ENCODE measurements around the gene SLC22A14. TPM values are rescaled to one million over a fixed set of nuclear protein-coding genes. Genes with fewer than 3 reads are reported as not detected.

The SLC22A14 gene
- total and polyA plus RNA-seq, 3 donors from 2014 or later = 2.7 to 11.9 (median 9.4) TPM

DNA sequence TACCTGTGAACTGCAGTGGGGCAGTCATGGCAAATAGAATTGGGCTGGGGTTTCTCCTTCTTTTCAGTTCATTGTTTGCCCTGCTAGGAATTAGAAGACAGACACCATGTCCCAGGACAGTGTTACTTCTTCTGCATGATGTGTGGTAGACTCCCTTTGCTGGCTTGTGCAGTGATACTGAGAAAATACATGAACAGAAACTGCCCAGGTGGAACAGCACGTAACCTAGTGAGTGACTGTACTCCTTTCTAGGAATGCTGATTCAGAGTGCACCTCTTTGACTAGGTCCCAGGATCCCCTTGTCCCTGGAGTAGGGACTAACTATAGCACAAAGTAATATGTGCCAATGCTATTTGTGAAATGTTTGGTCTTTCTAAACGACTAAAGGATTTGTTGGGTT lies 27.2 kb upstream of the SLC22A14 start:
- H3K4me3 ChIP-seq = no peak overlapping the region
- H3K36me3 ChIP-seq (ENCODE audit: low read depth, missing control alignments) = no peaks in the 10 kb centered on the region
- TF ChIP-seq POLR2A (IDR thresholded peaks at IDR 0.05) = no peak
- TF ChIP-seq, protein P1, sequence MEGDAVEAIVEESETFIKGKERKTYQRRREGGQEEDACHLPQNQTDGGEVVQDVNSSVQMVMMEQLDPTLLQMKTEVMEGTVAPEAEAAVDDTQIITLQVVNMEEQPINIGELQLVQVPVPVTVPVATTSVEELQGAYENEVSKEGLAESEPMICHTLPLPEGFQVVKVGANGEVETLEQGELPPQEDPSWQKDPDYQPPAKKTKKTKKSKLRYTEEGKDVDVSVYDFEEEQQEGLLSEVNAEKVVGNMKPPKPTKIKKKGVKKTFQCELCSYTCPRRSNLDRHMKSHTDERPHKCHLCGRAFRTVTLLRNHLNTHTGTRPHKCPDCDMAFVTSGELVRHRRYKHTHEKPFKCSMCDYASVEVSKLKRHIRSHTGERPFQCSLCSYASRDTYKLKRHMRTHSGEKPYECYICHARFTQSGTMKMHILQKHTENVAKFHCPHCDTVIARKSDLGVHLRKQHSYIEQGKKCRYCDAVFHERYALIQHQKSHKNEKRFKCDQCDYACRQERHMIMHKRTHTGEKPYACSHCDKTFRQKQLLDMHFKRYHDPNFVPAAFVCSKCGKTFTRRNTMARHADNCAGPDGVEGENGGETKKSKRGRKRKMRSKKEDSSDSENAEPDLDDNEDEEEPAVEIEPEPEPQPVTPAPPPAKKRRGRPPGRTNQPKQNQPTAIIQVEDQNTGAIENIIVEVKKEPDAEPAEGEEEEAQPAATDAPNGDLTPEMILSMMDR (IDR thresholded peaks at IDR 0.05) = no peak
- 77 to 79% methylated on average over 2 of the region's 2 CpGs for WGBS, 2 donors
- intact Hi-C loops (cut with DNase I; ENCODE audit: low total_unique reads) = no loop called here
- H3K27ac ChIP-seq = no peak overlapping the region
- H3K27me3 ChIP-seq = no peaks in the 10 kb centered on the region
- no peak for DNase-seq
- H3K4me1 ChIP-seq = peaks cover 10% of the 10 kb centered on the region
- no peaks in the 10 kb centered on the region for H3K9me3 ChIP-seq

GRCh38 chr3:38255627-38256026 lies 26.5 kb upstream of the SLC22A14 start:
- intact Hi-C loops (cut with DNase I; ENCODE audit: low total_unique reads) = no loop called here
- DNase-seq = no peak
- no peak overlapping the region for H3K27ac ChIP-seq
- H3K4me1 ChIP-seq = peaks cover 10% of the 10 kb centered on the region
- no peaks in the 10 kb centered on the region for H3K36me3 ChIP-seq (ENCODE audit: low read depth, missing control alignments)
- no peak for TF ChIP-seq POLR2A (IDR thresholded peaks at IDR 0.05)
- TF ChIP-seq, protein P1 (IDR thresholded peaks at IDR 0.05) = no peak
- no peaks in the 10 kb centered on the region for H3K27me3 ChIP-seq
- no peaks in the 10 kb centered on the region for H3K9me3 ChIP-seq
- 50 to 67% methylated on average over 1 of the region's 1 CpG for WGBS, 2 donors
- H3K4me3 ChIP-seq = no peak overlapping the region

DNA sequence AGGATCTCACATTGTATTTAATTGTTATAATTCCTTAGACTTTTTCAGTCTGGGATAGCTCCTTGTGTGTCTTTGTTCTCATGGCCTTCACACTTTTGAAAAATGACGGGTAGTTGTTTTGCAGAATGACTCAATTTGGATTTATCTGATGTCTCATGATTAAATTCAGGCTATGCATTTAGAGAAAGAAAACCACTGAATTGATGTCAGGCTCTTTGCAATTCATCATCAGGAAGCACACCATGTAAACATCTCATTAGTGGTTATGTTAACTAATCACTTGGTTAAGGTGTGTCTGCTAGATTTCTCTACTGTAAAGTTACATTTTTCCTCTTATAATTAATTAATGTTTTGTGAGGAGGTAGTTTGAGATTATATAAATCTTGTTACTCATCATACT lies 24.5 kb upstream of the SLC22A14 start:
- Histone ChIP-seq H3K27ac (no peak overlapping the region), H3K9me3 (no peaks in the 10 kb centered on the region), H3K4me1 (peaks cover 10% of the 10 kb centered on the region), H3K27me3 (no peaks in the 10 kb centered on the region), H3K4me3 (no peak overlapping the region), H3K36me3 (ENCODE audit: low read depth, missing control alignments) (no peaks in the 10 kb centered on the region)
- WGBS, 2 donors = 56 to 74% methylated on average over 1 of the region's 1 CpG
- TF ChIP-seq, protein P1 (IDR thresholded peaks at IDR 0.05) = no peak
- TF ChIP-seq POLR2A (IDR thresholded peaks at IDR 0.05) = no peak
- no peak for DNase-seq
- intact Hi-C loops (cut with DNase I; ENCODE audit: low total_unique reads) = no loop called here

GRCh38 chr3:38260474-38260873 lies 21.6 kb upstream of the SLC22A14 start:
- intact Hi-C loops (cut with DNase I; ENCODE audit: low total_unique reads) = no loop called here
- H3K4me3 ChIP-seq = no peak overlapping the region
- H3K9me3 ChIP-seq = no peaks in the 10 kb centered on the region
- no peaks in the 10 kb centered on the region for H3K36me3 ChIP-seq (ENCODE audit: low read depth, missing control alignments)
- no peak for TF ChIP-seq POLR2A (IDR thresholded peaks at IDR 0.05)
- TF ChIP-seq, protein P1 (IDR thresholded peaks at IDR 0.05) = no peak
- no peaks in the 10 kb centered on the region for H3K27me3 ChIP-seq
- H3K27ac ChIP-seq = no peak overlapping the region
- WGBS, 2 donors = 94 to 100% methylated on average over 2 of the region's 2 CpGs
- DNase-seq = no peak
- peaks cover 8% of the 10 kb centered on the region for H3K4me1 ChIP-seq

DNA sequence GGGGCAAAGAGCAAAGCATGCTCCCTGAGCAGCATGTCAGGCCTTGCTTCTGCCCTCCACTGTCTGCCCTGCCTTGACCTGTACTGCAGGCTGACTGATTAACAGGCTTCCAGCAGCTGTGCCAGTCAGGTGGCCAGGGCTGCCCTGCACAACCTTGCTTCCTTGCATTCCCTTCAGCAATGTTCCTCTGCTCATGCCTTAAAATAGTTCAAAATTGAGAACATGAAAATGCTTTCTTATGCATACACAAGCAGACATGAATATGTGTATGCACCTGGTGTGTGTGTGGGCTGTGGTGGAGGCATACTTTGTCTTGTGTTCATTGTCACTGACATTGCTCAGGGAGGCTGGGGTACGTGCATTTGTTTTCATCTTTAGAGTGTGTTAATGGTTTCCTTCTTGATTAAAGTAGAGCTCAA lies 17.7 kb upstream of the SLC22A14 start:
- 0% methylated on average over 1 of the region's 1 CpG for WGBS, 2 donors
- no peak for DNase-seq
- intact Hi-C loops (cut with DNase I; ENCODE audit: low total_unique reads) = no loop called here
- no peak for TF ChIP-seq POLR2A (IDR thresholded peaks at IDR 0.05)
- TF ChIP-seq, protein P1 (IDR thresholded peaks at IDR 0.05) = no peak
- Histone ChIP-seq H3K27me3 (no peaks in the 10 kb centered on the region), H3K27ac (no peak overlapping the region), H3K4me3 (no peak overlapping the region), H3K4me1 (no peaks in the 10 kb centered on the region), H3K9me3 (no peaks in the 10 kb centered on the region), H3K36me3 (ENCODE audit: low read depth, missing control alignments) (no peaks in the 10 kb centered on the region)
